ENCODE results near the gene ENDOU.

DNA sequence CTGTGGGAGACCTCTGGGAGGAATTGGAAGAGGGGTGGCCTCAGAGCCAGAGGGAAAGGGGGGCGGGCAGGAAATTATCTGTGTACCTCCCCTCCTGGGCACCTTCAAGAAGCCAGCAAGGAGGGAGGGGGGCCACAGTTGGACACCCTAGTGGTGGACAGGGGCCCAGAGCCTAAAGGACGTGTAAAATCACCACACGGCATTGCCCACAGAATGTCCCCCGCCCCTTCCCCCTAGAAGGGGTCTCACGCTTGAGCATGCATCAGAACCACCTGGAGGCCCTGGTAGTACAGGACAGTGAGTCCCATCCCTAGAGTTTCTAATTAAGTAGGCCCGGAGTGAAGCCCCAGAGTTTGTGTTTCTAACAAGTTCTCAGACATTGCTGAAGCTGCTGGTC, 8.2 kb downstream of the ENDOU start:
- TF ChIP-seq, protein P1, sequence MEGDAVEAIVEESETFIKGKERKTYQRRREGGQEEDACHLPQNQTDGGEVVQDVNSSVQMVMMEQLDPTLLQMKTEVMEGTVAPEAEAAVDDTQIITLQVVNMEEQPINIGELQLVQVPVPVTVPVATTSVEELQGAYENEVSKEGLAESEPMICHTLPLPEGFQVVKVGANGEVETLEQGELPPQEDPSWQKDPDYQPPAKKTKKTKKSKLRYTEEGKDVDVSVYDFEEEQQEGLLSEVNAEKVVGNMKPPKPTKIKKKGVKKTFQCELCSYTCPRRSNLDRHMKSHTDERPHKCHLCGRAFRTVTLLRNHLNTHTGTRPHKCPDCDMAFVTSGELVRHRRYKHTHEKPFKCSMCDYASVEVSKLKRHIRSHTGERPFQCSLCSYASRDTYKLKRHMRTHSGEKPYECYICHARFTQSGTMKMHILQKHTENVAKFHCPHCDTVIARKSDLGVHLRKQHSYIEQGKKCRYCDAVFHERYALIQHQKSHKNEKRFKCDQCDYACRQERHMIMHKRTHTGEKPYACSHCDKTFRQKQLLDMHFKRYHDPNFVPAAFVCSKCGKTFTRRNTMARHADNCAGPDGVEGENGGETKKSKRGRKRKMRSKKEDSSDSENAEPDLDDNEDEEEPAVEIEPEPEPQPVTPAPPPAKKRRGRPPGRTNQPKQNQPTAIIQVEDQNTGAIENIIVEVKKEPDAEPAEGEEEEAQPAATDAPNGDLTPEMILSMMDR (IDR thresholded peaks at IDR 0.05) = no peak
- no peak for TF ChIP-seq POLR2A (IDR thresholded peaks at IDR 0.05)
